ENCODE results near the gene ST6GAL1.

Gene ST6GAL1

DNA sequence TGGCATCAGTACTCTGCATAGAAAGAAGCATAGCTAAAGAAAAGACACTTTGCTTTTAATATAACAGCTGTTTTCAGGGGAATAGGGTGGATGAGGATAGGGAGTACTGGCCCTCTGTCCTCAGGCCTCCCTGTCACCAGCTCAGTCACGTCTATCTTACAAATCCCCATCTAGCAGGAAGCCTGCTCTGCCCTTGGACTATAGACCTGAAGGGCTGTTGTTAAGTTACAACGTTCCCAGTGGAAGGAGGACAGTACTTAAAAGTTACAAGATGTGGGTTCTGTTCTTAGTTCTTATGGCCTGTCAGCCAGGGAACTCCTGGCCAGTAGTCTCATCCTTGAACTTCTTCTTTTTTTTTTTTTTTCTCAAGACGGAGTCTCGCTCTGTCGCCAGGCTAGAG, 138.5 kb downstream of the ST6GAL1 start:
- DNase-seq (ENCODE audit: insufficient read length, low spot score), result no peak
- no peak for FAIRE-seq

DNA sequence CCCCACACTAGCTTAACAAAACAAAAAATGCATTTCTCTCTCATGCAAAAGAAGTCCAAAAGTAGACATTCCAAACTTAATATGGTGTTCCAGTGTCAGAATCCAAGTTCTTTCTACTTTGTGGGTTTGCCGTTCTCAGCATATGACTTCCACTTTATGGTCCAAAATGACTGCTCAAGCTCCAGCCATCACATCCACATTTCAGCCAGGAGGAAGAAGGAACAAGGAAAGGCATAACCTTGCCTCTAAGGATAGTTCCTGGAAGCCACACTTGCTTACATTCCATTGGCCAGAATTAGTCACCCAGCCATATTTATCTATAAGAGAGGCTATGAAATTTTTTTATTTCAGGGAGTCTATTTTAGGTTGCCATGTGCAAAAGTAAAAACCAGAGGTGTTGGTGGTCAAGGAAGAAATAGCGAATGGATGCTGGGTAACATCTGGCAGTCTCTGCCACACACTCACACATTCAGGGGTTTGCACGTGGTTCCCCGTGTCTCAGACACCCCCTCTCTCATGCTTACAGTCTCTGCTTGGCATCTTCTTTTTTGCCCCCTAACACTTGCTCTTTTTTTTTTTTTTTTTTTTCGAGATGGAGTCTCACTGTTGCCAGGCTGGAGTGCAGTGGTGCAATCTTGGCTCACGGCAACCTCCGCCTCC, 139.7 kb downstream of the ST6GAL1 start:
- no peak for FAIRE-seq
- no peak for DNase-seq (ENCODE audit: insufficient read length, low spot score)

DNA sequence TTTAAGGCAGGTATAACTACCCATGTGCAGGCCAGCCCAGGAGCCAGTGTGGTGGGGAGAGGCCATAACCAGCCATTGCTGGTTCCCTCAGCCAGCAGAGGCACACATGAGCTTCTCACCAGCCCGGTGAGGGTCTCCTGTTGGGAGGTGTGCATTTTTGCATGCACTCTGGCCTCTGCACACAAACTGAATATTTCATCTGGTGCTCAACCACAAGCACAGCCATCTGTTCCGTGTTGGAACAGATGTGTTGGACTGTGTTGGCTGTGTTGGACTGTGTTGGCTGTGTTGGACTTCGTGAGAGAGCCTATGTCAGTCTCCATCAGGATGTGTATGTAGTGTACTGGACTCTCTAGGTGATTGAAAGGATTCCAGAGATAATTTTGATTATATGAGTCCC, 141.8 kb downstream of the ST6GAL1 start:
- DNase-seq (ENCODE audit: insufficient read length, low spot score), result no peak
- FAIRE-seq, result no peak

DNA sequence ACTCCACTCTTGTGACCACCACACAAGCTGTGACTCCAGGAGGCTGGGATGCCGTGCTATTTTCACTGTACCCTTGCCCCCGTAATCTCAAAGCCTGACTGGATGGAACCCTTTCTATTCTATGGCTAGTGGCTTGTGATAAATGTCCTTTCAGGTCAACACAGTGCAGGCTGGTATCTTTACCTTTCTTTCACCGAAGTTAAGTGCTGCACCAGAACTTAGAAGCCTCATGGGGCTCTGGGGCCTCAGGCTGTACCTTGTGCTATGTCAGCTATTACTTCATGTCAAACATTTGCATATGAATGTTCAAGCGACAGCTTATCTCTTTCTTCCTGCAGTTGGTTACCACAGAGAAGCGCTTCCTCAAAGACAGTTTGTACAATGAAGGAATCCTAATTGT, 142.2 kb downstream of the ST6GAL1 start:
- FAIRE-seq (no peak), DNase-seq (ENCODE audit: insufficient read length, low spot score) (no peak)

DNA sequence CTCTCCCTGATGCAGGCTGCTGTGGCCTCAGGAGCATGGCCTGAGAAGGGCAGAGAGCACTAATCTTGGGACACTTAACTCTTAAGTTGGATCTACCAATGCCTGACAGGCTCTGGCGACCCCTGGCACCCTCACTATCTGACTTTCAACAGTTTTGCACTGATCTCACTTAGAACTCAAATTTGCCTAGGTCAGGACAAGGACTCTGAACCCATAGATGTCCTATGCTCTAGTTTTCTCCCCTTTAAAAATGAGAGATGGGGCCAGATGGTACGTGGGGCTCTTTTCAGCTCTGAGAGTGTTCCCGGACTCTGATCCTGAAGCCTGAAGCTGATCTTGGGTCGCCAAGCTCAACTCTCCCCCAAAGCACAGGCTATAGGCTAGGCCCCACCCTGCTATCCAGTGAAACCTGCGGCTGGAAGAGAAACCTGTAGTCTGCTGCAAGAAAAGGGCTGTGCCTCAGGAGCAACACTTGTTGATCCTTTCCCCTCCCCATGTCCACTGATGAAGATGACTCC, 143.3 kb downstream of the ST6GAL1 start:
- no peak for DNase-seq (ENCODE audit: insufficient read length, low spot score)
- FAIRE-seq, result no peak

DNA sequence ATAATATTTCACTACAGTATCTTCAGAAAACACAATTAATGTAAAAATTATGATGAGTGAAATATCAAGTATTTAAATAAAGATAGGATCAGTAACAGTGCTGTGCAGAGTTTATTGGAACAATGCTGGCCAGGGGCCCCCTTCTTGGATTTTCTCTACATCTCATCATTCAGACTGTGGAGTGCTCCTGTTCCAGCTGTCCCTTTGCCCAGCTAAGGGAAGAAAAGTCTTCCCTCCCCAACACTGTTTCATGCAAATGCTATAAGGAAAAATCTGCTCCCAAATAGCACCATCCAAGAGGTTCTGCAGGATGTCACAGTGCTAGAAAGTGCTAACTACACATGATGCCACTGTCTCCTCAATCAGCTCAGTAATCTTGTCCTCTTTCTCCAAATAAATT, 144.5 kb downstream of the ST6GAL1 start:
- FAIRE-seq (no peak), DNase-seq (ENCODE audit: insufficient read length, low spot score) (no peak)

DNA sequence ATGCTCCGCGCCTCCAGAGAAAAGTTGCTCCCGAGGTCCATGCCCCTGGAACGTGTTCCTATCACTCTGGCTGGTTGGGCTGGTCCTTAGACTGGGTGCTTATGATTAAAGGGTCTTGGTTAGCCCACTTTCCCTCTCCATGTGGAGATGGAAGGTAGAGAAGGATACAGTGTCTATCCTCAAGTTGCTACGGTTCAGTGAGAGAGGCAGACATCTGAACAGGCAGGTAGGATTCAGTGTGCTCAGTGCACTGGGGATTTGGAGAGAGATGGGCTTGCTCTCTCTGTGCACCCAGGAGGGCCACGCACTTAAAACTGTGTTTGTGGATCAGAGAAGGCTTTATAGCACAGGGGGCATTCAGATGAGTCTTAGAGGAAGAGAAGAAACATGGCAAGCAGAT, 146.0 kb downstream of the ST6GAL1 start:
- no peak for FAIRE-seq
- DNase-seq (ENCODE audit: insufficient read length, low spot score), result no peak

DNA sequence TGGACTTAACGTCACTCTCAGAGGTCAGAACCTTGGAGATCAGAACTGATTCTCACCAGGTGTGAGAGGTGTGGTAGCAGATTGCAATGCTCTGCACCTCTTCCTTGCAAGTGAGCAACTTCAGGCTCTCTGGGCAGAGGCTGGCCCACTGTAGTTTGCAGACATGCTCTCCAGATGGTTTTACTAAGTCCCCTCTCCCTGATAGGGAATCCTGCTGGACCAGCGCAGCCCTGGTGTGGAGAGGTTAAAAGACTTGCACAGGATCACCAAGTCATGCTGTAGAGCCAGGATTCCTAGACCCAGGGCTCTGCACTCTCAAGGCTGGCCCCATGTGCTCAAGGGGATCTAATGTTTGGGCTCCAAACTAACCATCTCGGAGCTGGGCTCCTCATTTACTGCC, 146.8 kb downstream of the ST6GAL1 start:
- FAIRE-seq, result no peak

DNA sequence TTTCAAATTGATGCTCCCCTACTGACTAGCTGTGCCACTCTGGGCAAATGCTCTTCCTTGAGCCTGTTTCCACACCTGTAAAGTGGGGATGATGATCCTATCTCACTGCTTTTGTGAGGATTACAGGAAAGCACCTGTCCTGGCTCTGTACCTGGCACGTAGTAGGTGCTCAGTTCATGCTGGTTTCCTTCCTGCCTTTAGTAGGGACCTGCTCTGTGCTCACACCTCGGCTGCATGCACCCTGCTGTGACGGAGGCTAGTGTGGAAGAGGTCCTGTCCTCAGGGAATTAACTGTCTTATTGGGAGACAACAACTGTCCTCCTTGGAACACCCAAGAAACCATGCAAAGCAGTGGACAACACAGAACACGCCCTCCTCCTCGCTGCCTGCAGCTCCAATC, 147.2 kb downstream of the ST6GAL1 start:
- no peak for FAIRE-seq
- no peak for DNase-seq (ENCODE audit: insufficient read length, low spot score)

More for the DNA sequence above, 146.8 kb downstream of the ST6GAL1 start:
- DNase-seq (ENCODE audit: insufficient read length, low spot score), result no peak

DNA sequence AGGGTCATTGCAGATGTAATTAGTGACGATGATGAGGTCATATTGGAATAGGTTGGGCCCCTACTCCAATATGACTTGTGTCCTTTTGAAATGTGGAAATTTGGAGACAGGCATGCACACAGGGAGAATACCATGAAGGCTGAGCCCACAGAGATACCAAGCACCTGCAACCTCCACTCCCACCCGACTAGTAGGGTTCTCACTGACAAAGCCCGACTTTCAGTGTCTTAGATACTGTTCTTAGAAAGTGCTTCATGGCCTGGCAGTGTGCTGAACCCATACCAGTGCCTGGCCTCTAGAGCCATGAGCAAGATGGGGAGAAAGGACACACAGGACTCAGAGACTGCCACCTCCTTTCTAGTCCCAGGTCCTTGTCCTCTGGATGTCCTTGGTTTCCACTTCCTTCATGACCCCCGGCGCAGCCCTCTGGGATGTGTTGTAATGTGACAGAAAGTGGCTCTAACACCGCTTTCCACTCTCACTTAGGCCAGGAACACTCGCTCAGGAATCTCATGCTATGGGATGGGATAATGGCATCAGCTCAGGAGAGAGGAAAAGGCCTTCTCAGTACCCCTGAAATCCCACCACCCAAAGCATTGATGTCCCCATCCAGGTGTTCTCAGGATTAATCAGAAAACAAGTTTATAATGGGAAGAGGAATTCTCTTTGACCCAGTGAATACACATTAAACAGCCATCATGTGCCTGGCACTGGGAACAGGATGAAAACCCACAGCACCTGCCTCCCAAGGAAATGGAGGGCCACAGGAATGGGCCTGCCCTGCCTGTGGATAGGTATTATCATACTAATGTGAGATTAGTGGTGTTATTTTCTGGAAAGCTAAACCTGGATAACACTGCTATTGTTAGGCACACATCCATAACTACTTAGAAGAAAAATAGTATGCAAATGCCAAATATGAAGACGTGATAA, 149.0 kb downstream of the ST6GAL1 start:
- FAIRE-seq (no peak), DNase-seq (ENCODE audit: insufficient read length, low spot score) (no peak)

DNA sequence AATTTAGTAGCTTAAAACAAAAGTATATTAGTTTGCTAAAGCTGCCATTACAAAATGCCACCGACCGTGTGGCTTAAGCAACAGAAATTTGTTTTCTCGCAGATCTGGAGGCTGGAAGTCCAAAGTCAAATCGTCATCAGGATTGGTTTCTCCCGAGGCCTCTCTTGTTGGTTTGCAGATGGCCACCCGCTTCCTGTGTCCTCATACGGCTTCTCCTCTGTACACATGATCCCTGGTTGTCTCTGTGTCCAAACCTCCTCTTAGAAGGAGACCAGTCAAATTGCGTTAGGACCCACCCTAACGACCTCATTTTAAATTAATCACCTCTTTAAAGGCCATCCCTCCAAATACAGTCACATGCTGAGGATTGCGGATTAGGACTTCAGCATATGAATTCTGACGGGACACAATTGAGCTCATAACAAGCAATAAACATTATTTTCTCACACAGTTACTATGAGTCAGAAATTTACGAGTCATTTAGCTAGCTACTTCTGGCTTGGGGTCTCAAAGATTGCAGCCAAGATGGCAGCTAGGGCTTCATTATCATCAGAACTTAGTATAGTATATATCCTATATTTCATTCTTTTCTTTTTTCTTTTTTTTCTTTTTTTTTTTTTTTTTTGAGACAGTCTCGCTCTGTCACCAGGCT, 150.6 kb downstream of the ST6GAL1 start:
- FAIRE-seq, result no peak
- DNase-seq (ENCODE audit: insufficient read length, low spot score), result no peak

DNA sequence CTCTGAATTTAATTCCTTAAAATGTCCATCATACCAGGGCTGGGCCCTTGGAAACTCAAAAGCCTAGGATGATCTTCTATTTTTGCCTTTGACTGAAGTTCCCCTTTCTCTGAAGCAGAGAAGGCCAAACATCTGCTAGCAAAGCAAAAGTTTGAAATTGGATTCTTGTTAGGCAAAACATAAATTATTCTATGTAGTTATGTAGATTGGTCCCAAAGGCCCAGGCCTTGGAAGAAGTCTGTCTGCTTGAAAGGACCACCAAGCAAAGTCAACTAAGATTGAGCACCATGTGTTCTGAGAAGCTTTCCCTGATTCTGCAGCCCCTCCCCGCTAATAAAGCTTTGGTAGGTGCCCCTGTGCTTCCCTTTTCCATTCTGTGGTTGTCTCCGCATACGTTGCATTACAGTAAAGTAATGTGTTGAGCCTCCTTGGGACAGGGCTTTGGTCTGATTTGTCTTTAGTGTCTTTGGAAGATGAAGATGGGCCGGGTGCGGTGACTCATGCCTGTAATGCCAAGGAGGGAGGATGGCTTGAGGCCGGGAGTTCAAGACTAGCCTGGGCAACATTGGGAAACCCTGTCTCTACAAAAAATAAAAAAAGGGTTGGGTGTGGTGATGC, 152.5 kb downstream of the ST6GAL1 start:
- no peak for FAIRE-seq
- DNase-seq (ENCODE audit: insufficient read length, low spot score), result no peak

DNA sequence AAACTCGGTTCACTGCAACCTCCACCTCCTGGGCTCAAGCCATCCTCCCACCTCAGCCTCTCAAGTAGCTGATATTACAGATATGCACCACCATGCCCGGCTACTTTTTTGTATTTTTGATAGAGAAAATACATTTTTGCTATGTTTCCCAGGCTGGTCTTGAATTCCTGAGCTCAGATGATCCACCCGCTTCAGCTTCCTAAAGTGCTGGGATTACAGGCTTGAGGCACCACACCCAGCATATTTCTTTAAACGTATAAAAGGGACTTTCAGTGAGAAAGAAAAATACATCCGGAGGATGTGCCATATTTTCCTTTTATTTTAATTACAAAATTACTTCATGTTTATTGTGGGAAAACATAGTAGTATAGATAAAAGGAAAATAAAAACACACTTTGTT, 153.8 kb downstream of the ST6GAL1 start:
- DNase-seq (ENCODE audit: insufficient read length, low spot score) (no peak), FAIRE-seq (no peak)

DNA sequence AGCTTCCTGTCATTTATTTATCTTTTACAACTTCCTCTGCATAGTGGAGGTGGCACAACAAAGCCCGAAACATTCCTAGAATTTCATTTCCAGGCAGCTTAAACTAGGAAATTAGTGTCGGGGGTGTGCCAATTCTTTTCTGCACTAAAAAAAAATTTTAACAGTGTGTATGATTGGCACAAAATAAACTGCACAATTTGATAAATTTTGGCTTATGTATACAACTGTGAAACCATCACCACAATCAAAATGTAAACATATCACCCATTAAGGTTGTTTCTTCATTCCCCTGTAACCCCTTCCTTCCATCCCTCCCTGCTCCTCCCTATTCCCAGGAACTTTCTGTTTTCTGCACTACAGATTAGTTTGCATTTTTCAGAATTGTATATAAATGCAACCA, 154.3 kb downstream of the ST6GAL1 start:
- FAIRE-seq (no peak), DNase-seq (ENCODE audit: insufficient read length, low spot score) (no peak)

DNA sequence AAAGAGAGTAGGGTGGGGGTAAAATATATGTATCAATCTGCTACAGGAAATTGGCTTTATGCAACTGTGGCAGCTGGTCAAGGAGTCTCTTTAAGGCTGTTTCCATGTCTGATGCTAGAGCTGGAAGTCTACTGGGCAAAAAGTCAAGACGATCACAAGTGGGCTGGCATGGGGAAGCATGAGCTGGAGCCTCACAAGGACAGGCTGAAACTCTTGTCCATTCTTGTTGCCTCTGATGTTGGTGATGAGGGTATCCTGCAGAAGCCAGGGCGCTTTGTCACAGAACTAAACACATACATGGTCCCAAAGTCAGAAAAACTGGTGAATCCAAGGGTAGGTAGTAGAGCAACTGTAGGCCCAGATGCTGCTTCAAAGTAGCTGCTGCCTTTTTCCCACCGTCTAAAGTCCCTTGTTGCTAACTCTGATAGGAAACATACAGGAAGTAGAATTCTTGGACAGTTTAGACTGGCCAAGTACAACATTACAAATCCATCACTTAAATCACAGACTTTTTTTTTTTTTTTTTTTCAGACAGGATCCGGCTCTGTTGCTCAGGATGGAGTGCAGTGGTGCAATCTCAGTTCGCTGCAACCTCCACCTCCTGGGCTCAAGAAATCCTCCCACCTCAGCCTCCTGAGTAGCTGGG, 154.8 kb downstream of the ST6GAL1 start:
- DNase-seq (ENCODE audit: insufficient read length, low spot score) (no peak), FAIRE-seq (no peak)

DNA sequence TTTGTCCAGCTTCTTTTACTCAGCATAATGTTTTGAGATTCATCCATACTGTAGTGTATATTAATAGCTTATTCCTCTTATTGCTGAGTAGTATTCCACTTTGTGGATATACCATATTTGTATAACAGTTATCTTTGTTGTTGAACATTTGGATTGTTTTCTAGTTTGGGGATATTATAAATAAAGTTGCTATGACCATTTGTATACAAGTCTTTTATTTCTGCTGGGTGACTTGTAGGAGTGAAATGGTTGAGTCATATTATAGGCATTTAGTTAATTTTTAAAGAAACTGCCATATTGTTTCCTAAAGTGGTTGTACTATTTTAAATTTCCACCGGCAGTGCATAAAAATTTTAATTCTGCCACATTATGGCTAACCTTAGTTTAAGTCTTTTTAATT, 155.6 kb downstream of the ST6GAL1 start:
- DNase-seq (ENCODE audit: insufficient read length, low spot score) (no peak), FAIRE-seq (no peak)

DNA sequence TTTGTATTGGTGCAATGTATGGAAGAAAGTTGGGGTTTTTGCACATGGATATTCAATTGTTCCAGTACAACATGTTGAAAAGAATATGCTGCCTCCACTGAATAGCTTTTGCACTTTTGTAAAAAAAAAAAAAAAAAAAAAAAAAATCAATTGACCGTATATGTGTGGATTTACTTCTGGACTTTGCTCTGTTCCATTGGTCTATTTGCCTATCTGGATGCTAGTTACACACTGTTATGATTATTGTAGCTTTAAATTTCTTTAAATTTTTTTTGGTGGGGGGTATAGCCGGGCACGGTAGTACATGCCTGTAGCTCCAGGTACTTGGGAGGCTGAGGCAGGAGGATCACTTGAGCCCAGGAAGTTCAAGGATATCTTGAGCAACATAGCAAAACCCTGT, 156.5 kb downstream of the ST6GAL1 start:
- DNase-seq (ENCODE audit: insufficient read length, low spot score) (no peak), FAIRE-seq (no peak)

DNA sequence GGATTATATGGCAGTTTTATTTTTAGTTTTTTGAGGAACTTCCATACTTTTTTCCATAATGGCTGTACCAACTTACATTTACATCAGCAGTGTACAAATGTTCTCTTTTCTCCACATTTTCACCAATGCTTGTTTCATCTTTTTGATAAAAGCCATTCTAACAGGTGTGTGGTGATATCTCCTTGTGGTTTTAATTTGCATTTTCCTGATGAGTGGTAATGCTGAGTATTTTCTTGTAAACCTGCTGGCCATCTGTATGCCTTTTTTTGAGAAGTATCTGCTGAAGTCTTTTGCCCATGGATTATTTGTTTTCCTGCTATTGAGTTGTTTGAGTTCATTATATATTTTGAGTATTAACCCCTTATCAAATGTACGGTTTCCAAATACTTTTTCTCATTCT, 158.4 kb downstream of the ST6GAL1 start:
- no peak for DNase-seq (ENCODE audit: insufficient read length, low spot score)
- no peak for FAIRE-seq

DNA sequence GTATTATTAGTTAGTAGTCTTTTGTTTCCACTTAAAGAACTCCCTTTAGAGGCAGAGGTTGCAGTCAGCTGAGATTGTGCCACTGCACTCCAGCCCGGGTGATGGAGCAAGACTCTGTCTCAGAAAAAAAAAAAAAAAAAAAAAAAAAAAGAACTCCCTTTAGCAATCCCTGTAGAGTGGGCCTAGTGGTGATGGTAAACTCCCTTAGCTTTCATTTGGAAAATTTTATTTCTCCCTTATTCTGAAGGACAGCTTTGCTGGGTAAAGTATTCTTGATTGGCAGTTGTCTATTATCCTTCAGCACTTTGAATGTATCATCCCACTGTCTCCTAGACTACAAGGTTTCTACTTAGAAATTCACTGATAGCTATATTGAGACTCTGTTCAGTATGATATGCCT, 163.0 kb downstream of the ST6GAL1 start:
- DNase-seq (ENCODE audit: insufficient read length, low spot score), result no peak
- no peak for FAIRE-seq

DNA sequence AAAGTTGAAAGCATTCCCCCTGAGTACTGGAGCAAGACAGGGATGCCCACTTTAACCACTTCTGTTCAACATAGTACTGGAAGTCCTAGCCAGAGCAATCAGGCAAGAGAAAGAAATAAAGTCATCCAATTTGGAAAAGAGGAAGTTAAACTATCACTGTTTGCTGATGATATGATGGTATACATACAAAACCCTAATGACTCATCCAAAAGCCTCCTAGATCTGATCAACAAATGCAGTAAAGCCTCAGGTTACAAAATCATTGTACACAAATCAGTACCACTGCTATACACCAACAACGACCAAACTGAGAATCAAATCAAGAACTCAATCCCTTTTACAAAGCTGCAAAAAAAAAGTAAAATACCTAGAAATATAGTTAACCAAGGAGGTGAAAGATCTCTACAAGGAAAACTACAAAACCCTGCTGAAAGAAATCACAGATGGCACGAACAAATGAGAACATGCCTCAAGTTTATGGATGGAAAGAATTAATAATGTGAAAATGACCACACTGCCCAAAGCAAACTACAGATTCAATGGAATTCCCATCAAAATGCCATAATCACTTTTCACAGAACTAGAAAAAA, 168.7 kb downstream of the ST6GAL1 start:
- DNase-seq (ENCODE audit: insufficient read length, low spot score) (no peak), FAIRE-seq (no peak)

Measured in HTR-8/SVneo (cell line).